ENCODE measurements around the gene ARL10.

Gene ARL10

GRCh38 chr5:176418251-176418650, 53.0 kb downstream of the ARL10 start:
- H3K4me3 Mint-ChIP-seq: no peak overlapping the region
- no peaks in the 10 kb centered on the region for H3K36me3 Mint-ChIP-seq (ENCODE audit: low read depth)
- no peak for DNase-seq
- H3K27me3 Mint-ChIP-seq (ENCODE audit: low read depth, poor library complexity): peaks cover 27% of the 10 kb centered on the region
- TF ChIP-seq CTCF (IDR thresholded peaks at IDR 0.05): no peak
- H3K4me1 Mint-ChIP-seq: peaks cover 5% of the 10 kb centered on the region
- H3K9me3 Mint-ChIP-seq: peaks cover 32% of the 10 kb centered on the region
- H3K27ac Mint-ChIP-seq: no peak overlapping the region

GRCh38 chr5:176420086-176420485, 54.8 kb downstream of the ARL10 start:
- no peak for DNase-seq
- Mint-ChIP-seq H3K9me3 (peaks cover 41% of the 10 kb centered on the region), H3K36me3 (ENCODE audit: low read depth) (no peaks in the 10 kb centered on the region), H3K27ac (no peak overlapping the region), H3K27me3 (ENCODE audit: low read depth, poor library complexity) (peaks cover 25% of the 10 kb centered on the region), H3K4me1 (peaks cover 5% of the 10 kb centered on the region), H3K4me3 (no peak overlapping the region)
- no peak for TF ChIP-seq CTCF (IDR thresholded peaks at IDR 0.05)

GRCh38 chr5:176420972-176421544, 55.8 kb downstream of the ARL10 start:
- H3K27ac Mint-ChIP-seq: no peak overlapping the region
- peaks cover 5% of the 10 kb centered on the region for H3K4me1 Mint-ChIP-seq
- TF ChIP-seq CTCF (IDR thresholded peaks at IDR 0.05): no peak
- H3K27me3 Mint-ChIP-seq (ENCODE audit: low read depth, poor library complexity): peaks cover 25% of the 10 kb centered on the region
- peaks cover 51% of the 10 kb centered on the region for H3K9me3 Mint-ChIP-seq
- no peak overlapping the region for H3K4me3 Mint-ChIP-seq
- DNase-seq: no peak
- H3K36me3 Mint-ChIP-seq (ENCODE audit: low read depth): no peaks in the 10 kb centered on the region

GRCh38 chr5:176424181-176424580, 58.9 kb downstream of the ARL10 start:
- Mint-ChIP-seq H3K27me3 (ENCODE audit: low read depth, poor library complexity) (peaks cover 18% of the 10 kb centered on the region), H3K4me3 (no peak overlapping the region), H3K27ac (no peak overlapping the region), H3K36me3 (ENCODE audit: low read depth) (no peaks in the 10 kb centered on the region), H3K4me1 (no peaks in the 10 kb centered on the region), H3K9me3 (peaks cover 55% of the 10 kb centered on the region)
- no peak for TF ChIP-seq CTCF (IDR thresholded peaks at IDR 0.05)
- no peak for DNase-seq

GRCh38 chr5:176425138-176425537, 59.9 kb downstream of the ARL10 start:
- no peak for TF ChIP-seq CTCF (IDR thresholded peaks at IDR 0.05)
- peaks cover 52% of the 10 kb centered on the region for H3K9me3 Mint-ChIP-seq
- H3K27ac Mint-ChIP-seq: no peak overlapping the region

GRCh38 chr5:176425791-176426190, 60.5 kb downstream of the ARL10 start:
- no peak for DNase-seq
- Mint-ChIP-seq H3K9me3 (peaks cover 46% of the 10 kb centered on the region), H3K36me3 (ENCODE audit: low read depth) (no peaks in the 10 kb centered on the region), H3K27me3 (ENCODE audit: low read depth, poor library complexity) (peaks cover 18% of the 10 kb centered on the region), H3K4me1 (no peaks in the 10 kb centered on the region), H3K4me3 (no peak overlapping the region), H3K27ac (no peak overlapping the region)
- no peak for TF ChIP-seq CTCF (IDR thresholded peaks at IDR 0.05)

More at GRCh38 chr5:176425138-176425537, 59.9 kb downstream of the ARL10 start:
- no peaks in the 10 kb centered on the region for H3K4me1 Mint-ChIP-seq
- H3K27me3 Mint-ChIP-seq (ENCODE audit: low read depth, poor library complexity): peaks cover 14% of the 10 kb centered on the region
- no peaks in the 10 kb centered on the region for H3K36me3 Mint-ChIP-seq (ENCODE audit: low read depth)
- H3K4me3 Mint-ChIP-seq: no peak overlapping the region
- DNase-seq: no peak

Data from nephron progenitor cell (in vitro differentiated cells).